GM19395 (cell line): ENCODE measurements around the gene C11orf58.

ENCODE experiments used
- ATAC-seq: cut with Tn5 transposase; IDR thresholded peaks from one replicate; pipeline ENCODE4 v1.9.1; 2021; ENCODE audit warnings: mild to moderate bottlenecking, moderate library complexity; ENCODE audit not compliant: unreplicated experiment

C11orf58 gene

GRCh38 chr11:16767957-16768356 lies 29.5 kb downstream of the C11orf58 start:
- ATAC-seq: no peak

GRCh38 chr11:16769386-16769785 lies 30.9 kb downstream of the C11orf58 start:
- no peak for ATAC-seq

- no peak for ATAC-seq
Observed at GRCh38 chr11:16770016-16770415, 31.6 kb downstream of the C11orf58 start.

GRCh38 chr11:16771350-16772140 lies 33.1 kb downstream of the C11orf58 start:
- no peak for ATAC-seq

GRCh38 chr11:16772141-16772512 lies 33.7 kb downstream of the C11orf58 start:
- ATAC-seq: no peak

- ATAC-seq: no peak
Observed at GRCh38 chr11:16773981-16774935, 35.8 kb downstream of the C11orf58 start.

- no peak for ATAC-seq
Observed at GRCh38 chr11:16774936-16775613, 36.6 kb downstream of the C11orf58 start.

GRCh38 chr11:16775614-16776283 lies 37.3 kb downstream of the C11orf58 start:
- ATAC-seq: no peak

GRCh38 chr11:16776711-16777612 lies 38.5 kb downstream of the C11orf58 start:
- no peak for ATAC-seq

- no peak for ATAC-seq
Observed at GRCh38 chr11:16777613-16777975, 39.1 kb downstream of the C11orf58 start.

- ATAC-seq: no peak
Observed at GRCh38 chr11:16778286-16778685, 39.8 kb downstream of the C11orf58 start.

GRCh38 chr11:16778876-16779275 lies 40.4 kb downstream of the C11orf58 start:
- no peak for ATAC-seq

GRCh38 chr11:16779436-16779835 lies 41.0 kb downstream of the C11orf58 start:
- no peak for ATAC-seq

- no peak for ATAC-seq
Observed at GRCh38 chr11:16780146-16780545, 41.7 kb downstream of the C11orf58 start.

- no peak for ATAC-seq
Observed at GRCh38 chr11:16780698-16781550, 42.5 kb downstream of the C11orf58 start.

GRCh38 chr11:16781936-16782919 lies 43.8 kb downstream of the C11orf58 start:
- ATAC-seq: no peak

- ATAC-seq: no peak
Observed at GRCh38 chr11:16783321-16783801, 44.9 kb downstream of the C11orf58 start.

GRCh38 chr11:16784097-16784496 lies 45.6 kb downstream of the C11orf58 start:
- no peak for ATAC-seq
